ENCODE results near the gene PLCB2. TPM values are rescaled to one million over a fixed set of nuclear protein-coding genes. Genes with fewer than 3 reads are reported as not detected.

Gene PLCB2
- total and polyA plus RNA-seq, 5 donors: 11.5 to 28.9 (median 19.5) TPM

DNA sequence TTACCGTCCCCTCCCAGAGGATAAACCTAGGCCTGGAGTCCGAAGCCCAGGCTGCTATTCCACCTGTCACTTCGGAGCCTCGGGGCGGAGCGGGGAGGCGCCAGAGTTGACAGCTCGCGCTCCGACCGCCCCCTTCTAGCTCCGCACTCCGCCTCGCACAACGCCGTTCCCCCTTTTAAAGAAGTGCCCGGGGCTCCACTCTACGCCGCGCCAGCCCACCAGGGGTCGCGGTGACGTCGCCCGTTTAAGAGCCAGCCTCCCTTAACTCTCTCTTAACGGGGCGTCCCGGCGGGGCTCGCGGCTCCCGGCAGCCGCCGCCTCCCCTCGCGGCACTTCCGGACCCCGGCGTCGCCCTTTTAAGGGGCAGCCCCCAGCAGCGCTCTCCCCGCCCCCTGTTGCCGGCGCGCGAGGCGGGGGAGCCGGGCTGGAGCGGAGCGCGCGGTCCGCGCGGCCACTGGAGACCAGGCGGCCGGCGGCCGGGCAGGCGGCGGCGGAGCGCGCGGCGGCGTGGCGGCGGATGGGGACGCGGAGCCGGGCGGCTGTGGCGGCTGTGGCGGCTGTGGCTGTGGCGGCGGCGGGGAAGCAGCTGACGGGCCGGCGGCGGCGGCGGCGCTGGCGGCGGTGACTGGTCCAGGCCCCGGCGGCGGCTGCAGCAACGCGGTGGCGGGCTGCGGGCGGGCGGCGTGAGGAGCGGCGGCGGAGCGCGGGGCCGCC lies 15.7 kb upstream of the PLCB2 start, which contains the start of gene INAFM2:
TSS of gene INAFM2 (plus strand) at position 454 of the 714 bp plus-strand sequence. CDS start 364 bp downstream, outside the sequence.
- intact Hi-C loops (cut with DNase I): loop anchor here in 3 of 4 donors (5.0 kb wide), 2 partner anchors 34 to 99 kb away; partner anchors contain the start of gene DISP2 (in 1 of the 3)
- peak; percentile 92 for ATAC-seq
- WGBS: under 1% methylated on average over 103 of the region's 103 CpGs
- Histone ChIP-seq H3K4me1 (ENCODE audit: control insufficient read depth, insufficient read depth, low read length) (peaks cover 11% of the 10 kb centered on the region), H3K4me3 (ENCODE audit: low read length) (peak within 1 kb of the TSS; percentile 76), H3K27ac (ENCODE audit: low read length) (peak within 1 kb of the TSS; percentile 92), H3K27me3 (ENCODE audit: control insufficient read depth, insufficient read depth) (no peaks in the 10 kb centered on the region), H3K9me3 (ENCODE audit: control insufficient read depth, low read length) (no peaks in the 10 kb centered on the region)
- DNase-seq: peak; percentile 94 to 97 (median 97)

DNA sequence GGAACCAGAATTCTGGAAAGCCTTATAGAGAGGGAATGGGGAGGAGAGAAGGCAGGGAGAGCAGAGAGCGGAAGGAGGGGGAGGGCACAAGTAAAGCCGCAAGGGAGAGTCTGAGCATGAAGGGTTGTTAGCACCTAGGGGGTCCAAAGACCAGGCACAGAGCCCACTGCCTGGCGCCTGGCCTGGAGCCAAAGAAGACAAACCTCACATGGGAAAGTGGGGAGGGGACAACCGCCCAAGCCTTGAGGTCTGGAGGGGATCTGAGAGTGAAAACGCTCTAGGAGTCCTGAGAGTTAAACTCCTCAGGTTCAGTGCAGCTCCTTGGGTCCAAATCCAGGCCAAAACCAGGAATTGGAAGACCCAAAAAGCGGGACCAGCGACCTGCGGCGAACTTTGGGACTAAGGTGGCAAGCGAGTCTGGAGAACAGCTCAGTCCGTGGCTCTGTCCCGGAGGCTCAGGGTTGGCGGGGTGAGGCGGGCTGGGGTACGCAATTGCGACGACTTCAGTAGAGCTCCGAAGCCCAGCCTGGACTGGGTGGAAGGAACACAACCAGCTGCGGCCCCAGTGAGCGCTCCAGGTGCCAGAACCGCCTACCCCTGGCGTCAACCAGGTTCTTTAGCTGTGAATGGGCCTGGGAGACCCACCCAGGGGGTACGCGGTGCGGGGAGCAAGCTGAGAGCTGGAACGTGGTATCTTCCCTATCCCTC lies 14.9 kb upstream of the PLCB2 start:
- intact Hi-C loops (cut with DNase I): loop anchor here in 3 of 4 donors (5.0 kb wide), 2 partner anchors 35 to 100 kb away; partner anchors contain the start of gene DISP2 (in 1 of the 3)
- Histone ChIP-seq H3K27me3 (ENCODE audit: control insufficient read depth, insufficient read depth) (no peaks in the 10 kb centered on the region), H3K9me3 (ENCODE audit: control insufficient read depth, low read length) (no peaks in the 10 kb centered on the region), H3K4me3 (ENCODE audit: low read length) (peak overlapping the region; percentile 76), H3K4me1 (ENCODE audit: control insufficient read depth, insufficient read depth, low read length) (peaks cover 8% of the 10 kb centered on the region), H3K27ac (ENCODE audit: low read length) (peak overlapping the region; percentile 72)
- WGBS: 43% methylated on average over 26 of the region's 26 CpGs
- ATAC-seq (peak; percentile 2 to 3), DNase-seq (peak in 2 of 3 donors; percentile 74 to 82)

- WGBS: under 1% methylated on average over 2 of the region's 2 CpGs
- H3K27ac ChIP-seq (ENCODE audit: low read length): no peak overlapping the region
- H3K9me3 ChIP-seq (ENCODE audit: control insufficient read depth, low read length): no peaks in the 10 kb centered on the region
- H3K4me1 ChIP-seq (ENCODE audit: control insufficient read depth, insufficient read depth, low read length): no peaks in the 10 kb centered on the region
- peak in 1 of 2 donors; percentile 16 for ATAC-seq
- DNase-seq: peak in 1 of 3 donors; percentile 43
- H3K4me3 ChIP-seq (ENCODE audit: low read length): no peak overlapping the region
- intact Hi-C loops (cut with DNase I): loop anchor here in 3 of 4 donors (2.0 to 5.0 kb wide), 3 partner anchors 36 to 101 kb away; partner anchors contain the start of gene DISP2 (in 1 of the 3)
- H3K27me3 ChIP-seq (ENCODE audit: control insufficient read depth, insufficient read depth): no peaks in the 10 kb centered on the region
These were observed 13.2 kb upstream of the PLCB2 start for GRCh38 chr15:40320931-40321371.

DNA sequence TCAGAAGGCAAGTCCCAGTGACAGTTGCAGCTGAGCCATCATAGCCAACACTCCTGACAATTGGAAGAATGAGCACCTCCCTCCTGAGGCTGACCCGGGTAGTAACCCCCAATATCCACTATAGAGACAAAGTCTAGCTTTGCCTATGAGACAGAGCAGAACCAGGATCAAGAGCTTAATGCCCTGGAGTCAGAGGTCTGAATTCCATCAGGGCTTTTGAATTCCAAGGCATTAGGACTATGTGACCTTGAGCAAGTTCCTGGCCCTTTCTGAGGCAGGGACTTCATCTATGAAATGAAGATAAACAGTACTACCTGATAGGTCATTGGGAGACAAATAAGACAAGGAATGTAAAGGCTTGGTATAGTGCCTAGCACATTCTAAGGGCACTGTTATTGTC lies 12.7 kb upstream of the PLCB2 start:
- H3K27ac ChIP-seq (ENCODE audit: low read length): no peak overlapping the region
- no peaks in the 10 kb centered on the region for H3K27me3 ChIP-seq (ENCODE audit: control insufficient read depth, insufficient read depth)
- H3K4me3 ChIP-seq (ENCODE audit: low read length): no peak overlapping the region
- H3K9me3 ChIP-seq (ENCODE audit: control insufficient read depth, low read length): no peaks in the 10 kb centered on the region
- intact Hi-C loops (cut with DNase I): loop anchor here in 3 of 4 donors (2.0 to 5.0 kb wide), 3 partner anchors 37 to 102 kb away; partner anchors contain the start of gene DISP2 (in 1 of the 3)
- WGBS: 87% methylated on average over 1 of the region's 1 CpG
- DNase-seq (no peak), ATAC-seq (no peak)
- no peaks in the 10 kb centered on the region for H3K4me1 ChIP-seq (ENCODE audit: control insufficient read depth, insufficient read depth, low read length)

DNA sequence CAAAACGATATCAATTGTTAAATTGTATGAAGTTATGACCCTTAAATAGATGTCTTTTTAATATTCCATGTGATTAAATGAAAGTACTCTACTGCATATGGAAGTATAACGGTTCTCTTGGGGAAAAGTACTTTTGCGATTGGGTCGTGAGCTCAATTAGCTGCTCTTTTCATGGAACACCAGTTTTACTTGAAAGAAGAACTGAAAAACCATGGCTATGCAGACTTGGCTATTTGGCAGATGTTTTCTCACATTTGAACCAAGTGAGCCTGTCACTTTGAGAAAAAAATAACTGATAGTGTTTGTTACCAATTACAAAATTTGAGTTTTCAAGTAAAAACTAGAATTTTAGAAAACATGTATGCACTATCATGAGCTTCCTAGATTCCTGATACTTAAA lies 9.8 kb upstream of the PLCB2 start:
- H3K4me3 ChIP-seq (ENCODE audit: low read length): no peak overlapping the region
- no peak for DNase-seq
- intact Hi-C loops (cut with DNase I): no loop called here
- H3K27me3 ChIP-seq (ENCODE audit: control insufficient read depth, insufficient read depth): no peaks in the 10 kb centered on the region
- H3K27ac ChIP-seq (ENCODE audit: low read length): no peak overlapping the region
- no peaks in the 10 kb centered on the region for H3K9me3 ChIP-seq (ENCODE audit: control insufficient read depth, low read length)
- H3K4me1 ChIP-seq (ENCODE audit: control insufficient read depth, insufficient read depth, low read length): no peaks in the 10 kb centered on the region
- WGBS: 75% methylated on average over 4 of the region's 4 CpGs
- no peak for ATAC-seq

DNA sequence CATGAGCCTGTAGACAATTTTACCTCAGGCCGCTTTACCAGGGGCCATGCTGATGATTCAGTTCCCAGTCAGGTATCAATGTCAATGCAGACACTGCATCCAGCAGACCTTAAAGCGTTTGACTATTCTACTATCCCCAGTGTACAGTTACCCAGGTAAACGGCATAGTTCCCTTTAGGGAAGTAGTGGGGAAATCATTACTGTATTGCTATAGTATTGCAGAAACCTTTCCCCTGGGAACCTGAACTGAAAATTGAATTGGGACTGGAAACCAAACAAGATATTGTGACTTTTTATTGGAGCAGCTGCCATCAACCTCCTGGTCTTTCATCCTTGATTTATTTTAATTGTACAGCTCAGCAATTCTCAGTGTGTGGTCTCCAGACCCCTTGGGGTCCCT lies 9.2 kb upstream of the PLCB2 start:
- ATAC-seq (no peak), DNase-seq (no peak)
- no peak overlapping the region for H3K4me3 ChIP-seq (ENCODE audit: low read length)
- H3K27ac ChIP-seq (ENCODE audit: low read length): no peak overlapping the region
- intact Hi-C loops (cut with DNase I): no loop called here
- WGBS: 79% methylated on average over 3 of the region's 3 CpGs
- no peaks in the 10 kb centered on the region for H3K9me3 ChIP-seq (ENCODE audit: control insufficient read depth, low read length)
- no peaks in the 10 kb centered on the region for H3K4me1 ChIP-seq (ENCODE audit: control insufficient read depth, insufficient read depth, low read length)
- H3K27me3 ChIP-seq (ENCODE audit: control insufficient read depth, insufficient read depth): no peaks in the 10 kb centered on the region

GRCh38 chr15:40314723-40315276 lies 7.1 kb upstream of the PLCB2 start:
- Histone ChIP-seq H3K4me1 (ENCODE audit: control insufficient read depth, insufficient read depth, low read length) (no peaks in the 10 kb centered on the region), H3K27ac (ENCODE audit: low read length) (no peak overlapping the region), H3K27me3 (ENCODE audit: control insufficient read depth, insufficient read depth) (no peaks in the 10 kb centered on the region), H3K9me3 (ENCODE audit: control insufficient read depth, low read length) (no peaks in the 10 kb centered on the region), H3K4me3 (ENCODE audit: low read length) (no peak overlapping the region)
- DNase-seq (no peak), ATAC-seq (no peak)
- WGBS: 70% methylated on average over 4 of the region's 4 CpGs
- intact Hi-C loops (cut with DNase I): loop anchor here in 1 of 4 donors (5.0 kb wide), 1 partner anchor 37 kb away; no protein-coding TSS in a partner anchor

- no peaks in the 10 kb centered on the region for H3K4me1 ChIP-seq (ENCODE audit: control insufficient read depth, insufficient read depth, low read length)
- intact Hi-C loops (cut with DNase I): loop anchor here in 1 of 4 donors (5.0 kb wide), 1 partner anchor 36 kb away; no protein-coding TSS in a partner anchor
- H3K9me3 ChIP-seq (ENCODE audit: control insufficient read depth, low read length): no peaks in the 10 kb centered on the region
- H3K27me3 ChIP-seq (ENCODE audit: control insufficient read depth, insufficient read depth): no peaks in the 10 kb centered on the region
- DNase-seq: peak in 2 of 3 donors; percentile 52 to 81
- ATAC-seq: peak; percentile 51 to 65
- WGBS: 35% methylated on average over 10 of the region's 10 CpGs
- no peak overlapping the region for H3K4me3 ChIP-seq (ENCODE audit: low read length)
- H3K27ac ChIP-seq (ENCODE audit: low read length): peak overlapping the region; percentile 23
These were observed 6.0 kb upstream of the PLCB2 start for GRCh38 chr15:40313531-40314398.

DNA sequence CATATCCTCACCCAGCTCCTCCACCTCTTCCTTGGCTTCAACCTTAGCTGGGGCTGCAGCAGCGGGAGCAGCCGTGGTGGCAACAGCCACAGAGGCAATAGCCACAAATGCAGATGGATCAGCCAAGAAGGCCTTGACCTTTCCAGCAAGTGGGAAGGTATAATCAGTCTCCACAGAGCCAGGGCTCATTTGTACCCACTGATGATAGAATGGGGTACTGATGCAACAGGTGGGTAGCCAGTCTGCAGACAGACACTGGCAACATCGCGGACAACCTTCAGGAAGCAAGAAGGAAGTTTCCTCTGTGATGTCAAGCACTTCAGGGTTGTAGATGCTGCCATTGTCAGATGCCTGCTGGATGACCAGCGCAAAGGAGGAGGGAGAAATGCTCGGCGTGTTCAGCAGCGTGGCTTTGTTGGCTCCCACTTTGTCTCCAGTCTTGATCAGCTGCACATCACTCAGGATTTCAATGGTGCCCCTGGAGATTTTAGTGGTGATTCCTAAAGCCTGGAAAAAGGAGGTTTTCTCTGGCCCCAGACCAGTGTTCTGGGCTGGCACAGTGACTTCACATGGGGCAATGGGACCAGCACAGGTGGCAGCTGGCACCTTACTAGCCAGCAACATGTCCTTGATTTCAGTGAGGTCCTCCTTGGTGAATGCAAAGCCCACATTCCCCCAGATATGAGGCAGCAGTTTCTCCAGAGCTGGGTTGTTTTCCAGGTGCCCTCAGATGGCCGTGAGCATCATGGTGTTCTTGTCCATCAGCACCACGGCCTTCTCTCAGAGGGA lies 4.8 kb upstream of the PLCB2 start:
- H3K9me3 ChIP-seq (ENCODE audit: control insufficient read depth, low read length): no peaks in the 10 kb centered on the region
- H3K27me3 ChIP-seq (ENCODE audit: control insufficient read depth, insufficient read depth): no peaks in the 10 kb centered on the region
- H3K4me3 ChIP-seq (ENCODE audit: low read length): no peak overlapping the region
- H3K27ac ChIP-seq (ENCODE audit: low read length): no peak overlapping the region
- H3K4me1 ChIP-seq (ENCODE audit: control insufficient read depth, insufficient read depth, low read length): no peaks in the 10 kb centered on the region
- no peak for DNase-seq
- ATAC-seq: no peak
- intact Hi-C loops (cut with DNase I): loop anchor here in 1 of 4 donors (5.0 kb wide), 1 partner anchor 35 kb away; no protein-coding TSS in a partner anchor
- WGBS: 86% methylated on average over 10 of the region's 10 CpGs
